Stimulated activated CD4-positive, alpha-beta T cell treated with anti-CD3 and anti-CD28 coated beads, Interleukin-1b, Interleukin-23, amount 100 ng/mL, for 1 hour (primary cell): Measurements from ENCODE around the gene SPG7.
A peak's percentile ranks its signal among the peaks of the same experiment; 100 is the strongest.

Source experiments
- DNase-seq, 2 donors: peaks; one replicate each; pipeline ENCODE4 v3.0.0-alpha.2; 2020; ENCODE audit warnings: low read depth in 2 of 2

The SPG7 gene

GRCh38 chr16:89517128-89517527 is 8.9 kb downstream of the SPG7 start:
- no peak for DNase-seq

- no peak for DNase-seq
These were observed 11.7 kb downstream of the SPG7 start for GRCh38 chr16:89519881-89520280.

- no peak for DNase-seq
These were observed 14.1 kb downstream of the SPG7 start for GRCh38 chr16:89522287-89522686.

GRCh38 chr16:89523680-89524344 is 15.6 kb downstream of the SPG7 start:
- no peak for DNase-seq

GRCh38 chr16:89525146-89525913 is 17.1 kb downstream of the SPG7 start:
- no peak for DNase-seq

GRCh38 chr16:89529097-89529496 is 20.9 kb downstream of the SPG7 start:
- no peak for DNase-seq

- DNase-seq: no peak
These were observed 22.5 kb downstream of the SPG7 start for GRCh38 chr16:89530401-89531381.

- DNase-seq: no peak
These were observed 23.8 kb downstream of the SPG7 start for GRCh38 chr16:89531821-89532526.

- DNase-seq: peak in 1 of 2 donors; percentile 11
These were observed 26.1 kb downstream of the SPG7 start for GRCh38 chr16:89534252-89534756.

GRCh38 chr16:89536371-89536770 is 28.2 kb downstream of the SPG7 start:
- DNase-seq: no peak

GRCh38 chr16:89536886-89537548 is 28.8 kb downstream of the SPG7 start:
- DNase-seq: no peak

- no peak for DNase-seq
These were observed 29.3 kb downstream of the SPG7 start for GRCh38 chr16:89537549-89537925.

GRCh38 chr16:89538286-89538685 is 30.1 kb downstream of the SPG7 start:
- no peak for DNase-seq

- DNase-seq: no peak
These were observed 32.4 kb downstream of the SPG7 start for GRCh38 chr16:89540557-89540956.

- DNase-seq: no peak
These were observed 33.6 kb downstream of the SPG7 start for GRCh38 chr16:89541792-89542191.

- DNase-seq: no peak
These were observed 35.9 kb downstream of the SPG7 start for GRCh38 chr16:89544113-89544512.

- DNase-seq: no peak
These were observed 36.5 kb downstream of the SPG7 start for GRCh38 chr16:89544713-89545043.

- no peak for DNase-seq
These were observed 37.0 kb downstream of the SPG7 start for GRCh38 chr16:89545044-89545830.

GRCh38 chr16:89545831-89546574 is 37.8 kb downstream of the SPG7 start:
- no peak for DNase-seq
